Erythroblast (primary cell): ENCODE measurements around the gene CCDC192.

Experiments
- GATA1 ChIP-seq: IDR thresholded peaks from 2 replicates; pipeline ENCODE4 v1.6.1; 2011; ENCODE audit warnings: low read depth, mild to moderate bottlenecking, control low read depth, low read length, moderate library complexity
- POLR2A ChIP-seq: IDR thresholded peaks from 2 replicates; pipeline ENCODE4 v1.6.1; 2011; ENCODE audit warnings: mild to moderate bottlenecking, low read length

DNA sequence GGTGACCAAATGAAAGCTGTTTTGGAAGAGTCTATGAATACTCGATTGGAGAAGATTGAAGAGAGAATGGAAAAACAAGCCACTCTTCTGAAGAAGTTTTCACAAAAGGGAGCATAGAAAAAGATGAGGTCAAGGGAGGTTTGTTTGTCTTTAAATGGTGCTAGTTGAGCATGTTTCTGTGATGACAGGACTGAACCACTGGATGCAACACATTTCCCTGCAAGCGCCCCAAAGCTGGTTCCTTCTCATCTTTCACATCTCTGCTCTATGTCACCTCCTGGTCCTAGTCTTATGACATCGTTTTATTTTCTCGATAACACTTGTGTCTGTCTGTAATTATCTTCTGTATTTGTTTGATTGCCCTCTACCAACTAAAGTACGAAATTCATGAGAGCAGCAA, 3.8 kb upstream of the CCDC192 start:
- no peak for TF ChIP-seq POLR2A
- TF ChIP-seq GATA1: no peak
